Spleen (tissue), 7 donors: ENCODE data around the gene SH3RF3.

Experiments used
- POLR2A ChIP-seq, 3 donors: fragments of 450-650 bp; IDR thresholded peaks; one replicate each; pipeline ENCODE4 v1.5.1; 2017; ENCODE audit warnings: antibody characterized with exemption in 3 of 3, mild to moderate bottlenecking in 1 of 3
- POLR2AphosphoS5 ChIP-seq, 3 donors: sonication (generic); formaldehyde crosslinking; IDR thresholded peaks; one replicate each; pipeline ENCODE4 v1.5.1; 2017; ENCODE audit warnings: antibody characterized with exemption in 3 of 3
- TF ChIP-seq, protein P1 (sequence below), 11 experiments: fragments of 200-600 bp in 7 of 11; fragments of 450-650 bp in 4 of 11; sonication (generic) in 4 of 11; IDR thresholded peaks in 8 of 11; conservative IDR thresholded peaks in 3 of 11; 1 replicate in 7 of 11; 2 replicates in 4 of 11; pipeline versions ENCODE4 v1.4.0 to v1.8.0; 2016 to 2021; ENCODE audit warnings: antibody characterized with exemption in 11 of 11, inconsistent platforms in 4 of 11, mild to moderate bottlenecking in 1 of 11
- donor health status: DM: no; HTN: no; CAD: no; lungs with moderate emphysema.
- donor health status: DM: no; HTN: no; CAD: no.
- donor health status: DM: no; HTN: no; CAD: no.

GRCh38 chr2:109124982-109125592 is 3.9 kb upstream of the SH3RF3 start:
- TF ChIP-seq, protein P1, sequence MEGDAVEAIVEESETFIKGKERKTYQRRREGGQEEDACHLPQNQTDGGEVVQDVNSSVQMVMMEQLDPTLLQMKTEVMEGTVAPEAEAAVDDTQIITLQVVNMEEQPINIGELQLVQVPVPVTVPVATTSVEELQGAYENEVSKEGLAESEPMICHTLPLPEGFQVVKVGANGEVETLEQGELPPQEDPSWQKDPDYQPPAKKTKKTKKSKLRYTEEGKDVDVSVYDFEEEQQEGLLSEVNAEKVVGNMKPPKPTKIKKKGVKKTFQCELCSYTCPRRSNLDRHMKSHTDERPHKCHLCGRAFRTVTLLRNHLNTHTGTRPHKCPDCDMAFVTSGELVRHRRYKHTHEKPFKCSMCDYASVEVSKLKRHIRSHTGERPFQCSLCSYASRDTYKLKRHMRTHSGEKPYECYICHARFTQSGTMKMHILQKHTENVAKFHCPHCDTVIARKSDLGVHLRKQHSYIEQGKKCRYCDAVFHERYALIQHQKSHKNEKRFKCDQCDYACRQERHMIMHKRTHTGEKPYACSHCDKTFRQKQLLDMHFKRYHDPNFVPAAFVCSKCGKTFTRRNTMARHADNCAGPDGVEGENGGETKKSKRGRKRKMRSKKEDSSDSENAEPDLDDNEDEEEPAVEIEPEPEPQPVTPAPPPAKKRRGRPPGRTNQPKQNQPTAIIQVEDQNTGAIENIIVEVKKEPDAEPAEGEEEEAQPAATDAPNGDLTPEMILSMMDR (IDR thresholded peaks at IDR 0.05 in 8 of 11, conservative IDR thresholded peaks at IDR 0.05 in 3 of 11) = no peak
- TF ChIP-seq POLR2A (IDR thresholded peaks at IDR 0.05) (no peak), POLR2AphosphoS5 (IDR thresholded peaks at IDR 0.05) (no peak)
